ENCODE data around the gene TNRC18. TPM values are rescaled to one million over a fixed set of nuclear protein-coding genes. Genes with fewer than 3 reads are reported as not detected.

Gene TNRC18
- total RNA-seq, 1 experiment from 2014 or later, result 159 TPM

DNA sequence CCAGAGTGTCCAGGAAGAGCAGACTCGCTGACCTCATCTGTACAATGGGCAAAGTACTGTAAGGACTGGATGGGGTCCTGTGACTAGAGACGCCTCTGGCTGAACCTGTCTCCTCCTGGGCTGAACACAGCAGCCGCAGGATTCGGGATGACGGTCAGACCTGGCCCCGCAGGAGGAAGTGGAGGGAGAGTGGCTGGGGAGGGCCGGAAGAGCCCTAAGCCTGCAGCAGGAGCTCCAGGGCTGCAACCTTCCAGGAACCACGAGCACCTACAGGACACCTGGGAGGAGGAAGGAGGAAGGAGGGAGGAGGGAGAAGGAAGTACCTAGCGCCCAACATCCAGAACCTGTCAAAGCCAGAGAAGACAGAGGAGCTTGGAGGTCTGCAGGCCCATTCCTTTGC, 30.3 kb downstream of the TNRC18 start:
- Histone ChIP-seq H2AFZ (no peak overlapping the region), H3K27ac (no peak overlapping the region), H3K4me3 (no peak overlapping the region), H3K9me3 (ENCODE audit: insufficient read depth, low read depth) (no peaks in the 10 kb centered on the region), H3K4me1 (replicated peaks; ENCODE audit: insufficient read depth) (peaks cover 18% of the 10 kb centered on the region), H3K9me2 (ENCODE audit: insufficient read depth) (no peaks in the 10 kb centered on the region), H4K20me1 (ENCODE audit: insufficient read depth) (peaks cover 57% of the 10 kb centered on the region), H3K36me3 (ENCODE audit: low read depth) (peaks cover 29% of the 10 kb centered on the region), H3K4me2 (no peak overlapping the region), H3K27me3 (ENCODE audit: insufficient read depth, low read depth) (no peaks in the 10 kb centered on the region), H3K79me2 (ENCODE audit: low read depth) (peaks cover 70% of the 10 kb centered on the region), H3F3A (ENCODE audit: insufficient read depth, low read depth) (peaks cover 47% of the 10 kb centered on the region)
- ChIA-PET CTCF (no interaction called here), POLR2A (ENCODE audit: unreplicated experiment) (interaction anchor here (0.7 kb wide), 1 partner anchor 10 kb away, joined by 5 read pairs; no protein-coding TSS in a partner anchor)
- BruUV-seq (replicated peaks), result no TSS peak
- intact Hi-C loops (cut with micrococcal nuclease; ENCODE audit: unreplicated experiment), result no loop called here
- TF ChIP-seq, protein P1, sequence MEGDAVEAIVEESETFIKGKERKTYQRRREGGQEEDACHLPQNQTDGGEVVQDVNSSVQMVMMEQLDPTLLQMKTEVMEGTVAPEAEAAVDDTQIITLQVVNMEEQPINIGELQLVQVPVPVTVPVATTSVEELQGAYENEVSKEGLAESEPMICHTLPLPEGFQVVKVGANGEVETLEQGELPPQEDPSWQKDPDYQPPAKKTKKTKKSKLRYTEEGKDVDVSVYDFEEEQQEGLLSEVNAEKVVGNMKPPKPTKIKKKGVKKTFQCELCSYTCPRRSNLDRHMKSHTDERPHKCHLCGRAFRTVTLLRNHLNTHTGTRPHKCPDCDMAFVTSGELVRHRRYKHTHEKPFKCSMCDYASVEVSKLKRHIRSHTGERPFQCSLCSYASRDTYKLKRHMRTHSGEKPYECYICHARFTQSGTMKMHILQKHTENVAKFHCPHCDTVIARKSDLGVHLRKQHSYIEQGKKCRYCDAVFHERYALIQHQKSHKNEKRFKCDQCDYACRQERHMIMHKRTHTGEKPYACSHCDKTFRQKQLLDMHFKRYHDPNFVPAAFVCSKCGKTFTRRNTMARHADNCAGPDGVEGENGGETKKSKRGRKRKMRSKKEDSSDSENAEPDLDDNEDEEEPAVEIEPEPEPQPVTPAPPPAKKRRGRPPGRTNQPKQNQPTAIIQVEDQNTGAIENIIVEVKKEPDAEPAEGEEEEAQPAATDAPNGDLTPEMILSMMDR (conservative IDR thresholded peaks at IDR 0.05), result no peak
- no peak for TF ChIP-seq EZH2 (IDR thresholded peaks at IDR 0.05; ENCODE audit: low read depth)
- DNase-seq, result no peak

DNA sequence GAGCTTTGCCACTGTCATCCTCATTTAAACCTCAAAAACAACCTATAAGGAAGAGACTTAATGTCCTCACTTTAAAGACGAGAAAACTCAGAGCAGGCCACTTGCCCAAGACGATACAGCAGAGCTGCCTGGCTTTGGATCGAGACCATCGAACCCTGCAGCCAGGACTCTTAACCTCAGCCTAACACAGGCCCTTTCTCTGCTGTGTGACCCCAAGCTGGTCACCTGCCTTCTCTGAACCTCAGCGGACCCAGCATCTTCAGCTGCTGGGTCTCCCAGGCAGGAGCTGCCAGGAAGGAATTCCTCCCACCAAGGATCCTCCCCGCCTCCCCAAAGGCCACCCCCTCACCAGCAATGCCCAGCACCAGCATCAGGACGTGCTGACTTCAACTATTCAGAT, 32.7 kb downstream of the TNRC18 start:
- H3K9me2 ChIP-seq (ENCODE audit: insufficient read depth), result no peaks in the 10 kb centered on the region
- no TSS peak for BruUV-seq (replicated peaks)
- H2AFZ ChIP-seq, result no peak overlapping the region
- peaks cover 73% of the 10 kb centered on the region for H3K79me2 ChIP-seq (ENCODE audit: low read depth)
- no peak for DNase-seq
- ChIA-PET POLR2A (ENCODE audit: unreplicated experiment) (no interaction called here), CTCF (no interaction called here)
- peaks cover 39% of the 10 kb centered on the region for H3F3A ChIP-seq (ENCODE audit: insufficient read depth, low read depth)
- H3K4me2 ChIP-seq, result no peak overlapping the region
- no peak overlapping the region for H3K4me3 ChIP-seq
- intact Hi-C loops (cut with micrococcal nuclease; ENCODE audit: unreplicated experiment), result no loop called here
- no peaks in the 10 kb centered on the region for H3K9me3 ChIP-seq (ENCODE audit: insufficient read depth, low read depth)
- no peaks in the 10 kb centered on the region for H3K27me3 ChIP-seq (ENCODE audit: insufficient read depth, low read depth)
- H3K27ac ChIP-seq, result no peak overlapping the region
- TF ChIP-seq EZH2 (IDR thresholded peaks at IDR 0.05; ENCODE audit: low read depth), result no peak
- TF ChIP-seq, protein P1 (conservative IDR thresholded peaks at IDR 0.05), result no peak
- peaks cover 43% of the 10 kb centered on the region for H3K36me3 ChIP-seq (ENCODE audit: low read depth)
- peaks cover 4% of the 10 kb centered on the region; the same call in 1 of the 2 replicates for H3K4me1 ChIP-seq (replicated peaks; ENCODE audit: insufficient read depth)
- H4K20me1 ChIP-seq (ENCODE audit: insufficient read depth), result peaks cover 78% of the 10 kb centered on the region

DNA sequence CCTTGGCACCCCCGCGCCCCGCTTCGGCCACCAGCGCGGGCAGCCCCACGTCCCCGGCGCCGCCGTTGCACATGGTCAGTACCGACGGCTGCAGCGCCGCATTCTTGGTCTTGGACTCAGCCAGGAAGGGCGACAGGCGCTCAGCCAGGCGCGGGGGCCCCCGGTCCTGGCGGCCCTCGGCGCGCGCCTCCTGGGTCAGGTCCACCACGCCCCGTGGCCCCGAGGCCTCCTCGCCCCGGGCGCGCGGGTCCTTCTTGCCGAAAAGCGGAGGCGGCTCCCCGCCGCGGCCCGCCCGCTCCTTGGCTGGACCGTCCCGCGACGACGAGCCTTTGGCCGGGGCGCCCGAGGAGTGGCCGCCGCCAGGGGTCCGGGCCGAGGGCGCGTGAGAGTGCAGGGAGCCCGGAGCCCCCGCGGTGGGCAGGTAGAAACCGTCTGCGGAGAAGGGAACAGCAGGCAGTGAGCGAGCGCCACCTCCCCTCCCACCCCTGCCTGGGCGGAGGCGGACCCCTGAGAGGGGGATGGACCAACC, 34.7 kb downstream of the TNRC18 start:
- H2AFZ ChIP-seq, result no peak overlapping the region
- no peaks in the 10 kb centered on the region for H3K27me3 ChIP-seq (ENCODE audit: insufficient read depth, low read depth)
- TF ChIP-seq, protein P1 (conservative IDR thresholded peaks at IDR 0.05), result no peak
- TF ChIP-seq EZH2 (IDR thresholded peaks at IDR 0.05; ENCODE audit: low read depth), result no peak
- H3K4me3 ChIP-seq, result no peak overlapping the region
- no TSS peak for BruUV-seq (replicated peaks)
- POLR2A ChIA-PET (ENCODE audit: unreplicated experiment), result no interaction called here
- no peaks in the 10 kb centered on the region for H3K4me1 ChIP-seq (replicated peaks; ENCODE audit: insufficient read depth)
- H3K27ac ChIP-seq, result no peak overlapping the region
- H3K9me2 ChIP-seq (ENCODE audit: insufficient read depth), result no peaks in the 10 kb centered on the region
- H3K9me3 ChIP-seq (ENCODE audit: insufficient read depth, low read depth), result no peaks in the 10 kb centered on the region
- H3K79me2 ChIP-seq (ENCODE audit: low read depth), result peaks cover 71% of the 10 kb centered on the region
- CTCF ChIA-PET, result no interaction called here
- H3F3A ChIP-seq (ENCODE audit: insufficient read depth, low read depth), result peaks cover 40% of the 10 kb centered on the region; the same call in 1 of the 2 replicates
- peaks cover 79% of the 10 kb centered on the region for H4K20me1 ChIP-seq (ENCODE audit: insufficient read depth)
- intact Hi-C loops (cut with micrococcal nuclease; ENCODE audit: unreplicated experiment), result no loop called here
- DNase-seq, result no peak
- no peak overlapping the region for H3K4me2 ChIP-seq
- H3K36me3 ChIP-seq (ENCODE audit: low read depth), result peaks cover 40% of the 10 kb centered on the region
